GM12874 (cell line): ENCODE data around the gene UNC13D.
A peak's percentile ranks its signal among the peaks of the same experiment; 100 is the strongest.

Experiments
- TF ChIP-seq, protein P1 (sequence below): IDR thresholded peaks from 2 replicates; pipeline ENCODE4 v1.5.1; 2011; ENCODE audit warnings: low read depth, mild to moderate bottlenecking, control low read depth, low read length, moderate library complexity; ENCODE audit not compliant: insufficient read depth

The UNC13D gene

GRCh38 chr17:75829747-75830146, 14.5 kb downstream of the UNC13D start:
- TF ChIP-seq, protein P1, sequence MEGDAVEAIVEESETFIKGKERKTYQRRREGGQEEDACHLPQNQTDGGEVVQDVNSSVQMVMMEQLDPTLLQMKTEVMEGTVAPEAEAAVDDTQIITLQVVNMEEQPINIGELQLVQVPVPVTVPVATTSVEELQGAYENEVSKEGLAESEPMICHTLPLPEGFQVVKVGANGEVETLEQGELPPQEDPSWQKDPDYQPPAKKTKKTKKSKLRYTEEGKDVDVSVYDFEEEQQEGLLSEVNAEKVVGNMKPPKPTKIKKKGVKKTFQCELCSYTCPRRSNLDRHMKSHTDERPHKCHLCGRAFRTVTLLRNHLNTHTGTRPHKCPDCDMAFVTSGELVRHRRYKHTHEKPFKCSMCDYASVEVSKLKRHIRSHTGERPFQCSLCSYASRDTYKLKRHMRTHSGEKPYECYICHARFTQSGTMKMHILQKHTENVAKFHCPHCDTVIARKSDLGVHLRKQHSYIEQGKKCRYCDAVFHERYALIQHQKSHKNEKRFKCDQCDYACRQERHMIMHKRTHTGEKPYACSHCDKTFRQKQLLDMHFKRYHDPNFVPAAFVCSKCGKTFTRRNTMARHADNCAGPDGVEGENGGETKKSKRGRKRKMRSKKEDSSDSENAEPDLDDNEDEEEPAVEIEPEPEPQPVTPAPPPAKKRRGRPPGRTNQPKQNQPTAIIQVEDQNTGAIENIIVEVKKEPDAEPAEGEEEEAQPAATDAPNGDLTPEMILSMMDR, result no peak

DNA sequence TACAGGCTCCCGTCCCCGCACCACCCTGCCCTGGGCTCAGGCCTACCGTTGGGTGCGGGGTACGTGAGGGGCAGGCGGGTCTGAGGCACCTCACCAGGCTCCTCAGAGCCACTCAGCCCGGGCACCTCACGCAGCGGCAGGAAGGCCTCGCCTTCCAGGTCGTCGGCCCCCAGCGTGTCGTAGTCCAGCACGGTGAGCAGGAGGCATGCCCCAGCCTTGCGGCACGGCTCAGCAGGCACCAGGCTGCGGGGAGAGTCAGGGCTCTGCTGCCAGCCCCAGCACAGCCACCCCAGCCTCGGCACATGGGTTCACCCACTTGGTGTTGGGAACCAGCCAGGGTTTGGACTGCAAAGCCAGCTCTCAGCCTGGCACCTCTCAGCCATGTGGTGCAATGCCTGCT, 15.5 kb downstream of the UNC13D start:
- TF ChIP-seq, protein P1, result no peak

GRCh38 chr17:75828076-75828400, 16.2 kb downstream of the UNC13D start:
- TF ChIP-seq, protein P1, result no peak

DNA sequence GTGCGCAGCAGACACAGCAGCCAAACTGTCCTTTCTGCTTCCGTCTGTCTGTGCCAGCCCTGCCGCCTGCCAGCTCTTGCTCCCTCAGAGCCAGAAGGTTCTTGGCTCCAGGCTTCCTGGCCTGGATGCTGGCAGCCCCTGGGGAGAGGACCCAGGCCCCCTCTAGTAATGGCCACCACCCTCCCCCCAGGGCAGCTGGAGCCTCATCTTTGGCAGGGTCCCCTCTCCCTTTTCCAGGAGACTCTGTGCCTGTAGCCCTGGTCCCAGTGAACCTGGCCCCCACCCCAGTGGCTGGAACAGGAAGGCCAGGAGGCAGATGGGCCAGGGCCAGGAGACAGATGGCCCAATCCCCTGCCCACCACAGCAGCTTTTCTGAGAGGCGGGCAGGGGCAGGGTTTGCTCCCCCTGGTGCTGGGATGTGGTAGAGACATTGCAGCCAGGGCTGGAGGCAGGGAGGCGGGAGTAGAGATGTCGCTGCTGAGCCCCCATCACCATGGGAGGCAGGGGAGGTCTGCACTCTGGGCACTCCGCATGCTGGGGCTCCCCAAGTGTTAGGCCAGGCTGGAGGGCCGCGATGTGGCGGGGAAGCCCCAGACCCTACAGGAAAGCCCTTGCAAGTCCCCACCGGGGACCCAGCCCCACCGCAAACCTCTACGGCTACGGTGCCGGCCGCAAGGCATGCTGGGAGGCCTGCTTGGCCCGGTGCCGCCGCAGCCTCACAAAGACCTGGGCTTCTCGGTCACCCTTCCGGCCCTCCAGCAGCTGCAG, 16.7 kb downstream of the UNC13D start:
- TF ChIP-seq, protein P1, result peak; percentile 70

DNA sequence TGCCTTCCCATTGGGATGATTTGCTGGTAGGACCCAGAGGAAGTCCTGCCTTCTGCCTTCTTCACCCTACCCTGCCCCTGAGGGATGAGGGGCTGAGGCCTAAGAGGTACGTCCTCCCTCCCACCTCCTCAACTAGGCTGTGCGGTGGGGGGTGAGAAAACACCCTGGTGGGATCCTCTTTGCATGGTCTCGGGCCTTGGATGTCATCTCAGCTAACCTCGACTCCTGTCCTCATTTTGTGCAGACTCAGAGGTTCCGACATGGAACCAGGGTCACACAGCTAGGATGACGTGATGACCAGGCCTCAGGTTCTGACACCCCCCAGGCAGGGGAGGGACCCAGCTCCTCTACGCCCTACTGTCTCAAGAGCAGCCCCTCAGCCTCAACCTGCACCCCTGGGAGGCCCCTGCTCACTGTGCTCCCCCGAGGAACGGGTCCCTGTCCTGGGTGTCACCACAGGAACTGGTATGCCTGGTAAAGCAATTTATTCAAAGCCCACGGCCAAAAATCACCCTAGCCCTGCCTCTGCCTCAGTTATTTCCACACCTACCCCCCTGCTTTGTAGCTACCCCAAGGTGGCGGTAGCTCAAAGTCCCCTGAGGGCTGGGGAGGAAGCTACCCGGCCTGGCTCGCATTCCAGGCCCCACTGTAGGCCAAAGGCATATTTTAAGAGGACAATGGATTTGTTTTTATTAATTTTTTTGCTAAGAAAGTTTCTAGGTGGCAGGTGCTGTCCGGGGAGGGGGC, 17.5 kb downstream of the UNC13D start:
- TF ChIP-seq, protein P1, result no peak

- TF ChIP-seq, protein P1, result no peak
These were observed 18.3 kb downstream of the UNC13D start for GRCh38 chr17:75825748-75826370.

- TF ChIP-seq, protein P1, result no peak
These were observed 19.1 kb downstream of the UNC13D start for GRCh38 chr17:75825149-75825552.
